ENCODE data around the gene MRPL14.
A peak's percentile ranks its signal among the peaks of the same experiment; 100 is the strongest.

DNA sequence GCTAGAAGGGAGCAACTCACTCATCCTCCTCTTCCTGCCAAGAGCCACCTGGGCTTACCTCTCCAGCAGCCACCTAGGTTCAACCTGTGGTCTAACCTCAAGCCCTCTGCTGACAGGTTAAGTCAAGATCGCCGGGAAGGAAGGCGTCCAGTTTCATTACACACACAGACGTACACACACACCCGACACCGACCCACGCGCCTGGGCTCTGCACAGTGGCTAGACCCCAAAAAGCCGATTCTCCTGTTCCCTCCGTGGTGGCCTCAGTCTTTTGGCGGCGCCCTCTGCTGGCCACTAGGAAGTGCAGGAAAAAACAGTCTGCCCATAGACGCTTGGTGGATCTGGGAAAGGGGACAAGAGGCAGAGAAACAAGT lies 52.8 kb downstream of the MRPL14 start:
- TF ChIP-seq, protein P1, sequence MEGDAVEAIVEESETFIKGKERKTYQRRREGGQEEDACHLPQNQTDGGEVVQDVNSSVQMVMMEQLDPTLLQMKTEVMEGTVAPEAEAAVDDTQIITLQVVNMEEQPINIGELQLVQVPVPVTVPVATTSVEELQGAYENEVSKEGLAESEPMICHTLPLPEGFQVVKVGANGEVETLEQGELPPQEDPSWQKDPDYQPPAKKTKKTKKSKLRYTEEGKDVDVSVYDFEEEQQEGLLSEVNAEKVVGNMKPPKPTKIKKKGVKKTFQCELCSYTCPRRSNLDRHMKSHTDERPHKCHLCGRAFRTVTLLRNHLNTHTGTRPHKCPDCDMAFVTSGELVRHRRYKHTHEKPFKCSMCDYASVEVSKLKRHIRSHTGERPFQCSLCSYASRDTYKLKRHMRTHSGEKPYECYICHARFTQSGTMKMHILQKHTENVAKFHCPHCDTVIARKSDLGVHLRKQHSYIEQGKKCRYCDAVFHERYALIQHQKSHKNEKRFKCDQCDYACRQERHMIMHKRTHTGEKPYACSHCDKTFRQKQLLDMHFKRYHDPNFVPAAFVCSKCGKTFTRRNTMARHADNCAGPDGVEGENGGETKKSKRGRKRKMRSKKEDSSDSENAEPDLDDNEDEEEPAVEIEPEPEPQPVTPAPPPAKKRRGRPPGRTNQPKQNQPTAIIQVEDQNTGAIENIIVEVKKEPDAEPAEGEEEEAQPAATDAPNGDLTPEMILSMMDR (IDR thresholded peaks at IDR 0.05; ENCODE audit: low read depth, low read length) = peak; percentile 98
- no peak for TF ChIP-seq EZH2phosphoT487 (IDR thresholded peaks at IDR 0.05; ENCODE audit: low read depth)

Measured in OCI-LY3 (cell line).